WTC11 (cell line): ENCODE data around the gene G2E3. TPM values are rescaled to one million over a fixed set of nuclear protein-coding genes. Genes with fewer than 3 reads are reported as not detected.

Experiments used
- ATAC-seq: fragments of 200-7000 bp; cut with Tn5 transposase; 2 replicates; pipeline ENCODE4 v1.10.0; 2021; ENCODE audit warnings: mild to moderate bottlenecking, moderate library complexity
- CTCF ChIA-PET: fragments of 300-600 bp; sonication (Branson Sonifier 250); formaldehyde crosslinking; loops from one replicate; lab custom pipeline; 2021; ENCODE audit warnings: antibody characterized with exemption; lab: Charles Lee
- POLR2A ChIA-PET: fragments of 350-600 bp; sonication (Branson Sonifier 250); formaldehyde crosslinking; loops from one replicate; lab custom pipeline; 2021; ENCODE audit warnings: antibody characterized with exemption; lab: Charles Lee
- DNase-seq: peaks from one replicate; pipeline ENCODE4 v3.0.0; 2021; ENCODE audit warnings: low spot score
- H3K27ac Mint-ChIP-seq: 2 replicates; pipeline ENCODE4 v1.8.0; 2021; ENCODE audit warnings: mixed read lengths
- H3K27me3 Mint-ChIP-seq: 2 replicates; pipeline ENCODE4 v1.8.0; 2021; ENCODE audit warnings: low read depth, mild to moderate bottlenecking, moderate library complexity, mixed read lengths
- H3K36me3 Mint-ChIP-seq: 2 replicates; pipeline ENCODE4 v1.8.0; 2021; ENCODE audit warnings: mixed read lengths
- H3K4me1 Mint-ChIP-seq: 2 replicates; pipeline ENCODE4 v1.8.0; 2022; ENCODE audit warnings: mixed read lengths
- H3K4me3 Mint-ChIP-seq: 2 replicates; pipeline ENCODE4 v1.8.0; 2021; ENCODE audit warnings: mild to moderate bottlenecking, moderate library complexity, mixed read lengths
- H3K9me3 Mint-ChIP-seq: 2 replicates; pipeline ENCODE4 v1.8.0; 2021; ENCODE audit warnings: mixed read lengths
- FOXK1 ChIP-seq: sonication (generic); formaldehyde crosslinking; IDR thresholded peaks from 2 replicates; pipeline ENCODE4 v1.8.0; 2022; ENCODE audit warnings: mild to moderate bottlenecking, moderate library complexity, missing genetic modification reagents
- MXD4 ChIP-seq: fragments of 250-450 bp; sonication (Bioruptor Pico); IDR thresholded peaks from 2 replicates; pipeline ENCODE4 v1.8.0; 2021; ENCODE audit warnings: mild to moderate bottlenecking, moderate library complexity, borderline replicate concordance
- NFE2L1 ChIP-seq: sonication (generic); formaldehyde crosslinking; IDR thresholded peaks from 2 replicates; pipeline ENCODE4 v1.8.1; 2023; ENCODE audit warnings: missing genetic modification reagents
- RORB ChIP-seq: fragments of 250-450 bp; sonication (Bioruptor Pico); IDR thresholded peaks from 2 replicates; pipeline ENCODE4 v1.9.0; 2021; ENCODE audit warnings: mild to moderate bottlenecking
- TP53 ChIP-seq: sonication (generic); formaldehyde crosslinking; IDR thresholded peaks from 2 replicates; pipeline ENCODE4 v1.8.1; 2023; ENCODE audit warnings: mild to moderate bottlenecking, missing genetic modification reagents
- ZNF121 ChIP-seq: sonication (generic); formaldehyde crosslinking; IDR thresholded peaks from 2 replicates; pipeline ENCODE4 v1.8.0; 2023; ENCODE audit warnings: missing genetic modification reagents
- ZNF219 ChIP-seq: sonication (generic); formaldehyde crosslinking; IDR thresholded peaks from 2 replicates; pipeline ENCODE4 v1.8.0; 2023; ENCODE audit warnings: missing genetic modification reagents, mild to moderate bottlenecking, borderline replicate concordance
- total RNA-seq: library from RNA; stranded (reverse); gene quantifications from 3 replicates; pipeline ENCODE4 v1.2.3, GENCODE V29; 2021
- TF ChIP-seq, protein P1 (sequence below): sonication (generic); formaldehyde crosslinking; conservative IDR thresholded peaks from 2 replicates; pipeline ENCODE4 v1.8.1; 2023; ENCODE audit warnings: mild to moderate bottlenecking, low read depth, missing genetic modification reagents, moderate library complexity
- TF ChIP-seq, protein P2 (sequence below): sonication (generic); formaldehyde crosslinking; IDR thresholded peaks from 2 replicates; pipeline ENCODE4 v1.8.0; 2023; ENCODE audit warnings: missing genetic modification reagents, mild to moderate bottlenecking, borderline replicate concordance
- TF ChIP-seq, protein P3 (sequence below): sonication (generic); formaldehyde crosslinking; IDR thresholded peaks from 2 replicates; pipeline ENCODE4 v1.8.1; 2023; ENCODE audit warnings: mild to moderate bottlenecking, missing genetic modification reagents, moderate library complexity
- TF ChIP-seq, protein P4 (sequence below): sonication (generic); formaldehyde crosslinking; IDR thresholded peaks from 2 replicates; pipeline ENCODE4 v1.8.0; 2023; ENCODE audit warnings: missing genetic modification reagents
- TF ChIP-seq, protein P5 (sequence below): sonication (generic); formaldehyde crosslinking; IDR thresholded peaks from 2 replicates; pipeline ENCODE4 v1.8.1; 2023; ENCODE audit warnings: mild to moderate bottlenecking, missing genetic modification reagents, moderate library complexity
- TF ChIP-seq, protein P6 (sequence below): sonication (generic); formaldehyde crosslinking; IDR thresholded peaks from 2 replicates; pipeline ENCODE4 v1.8.0; 2022; ENCODE audit warnings: mild to moderate bottlenecking, missing genetic modification reagents
- TF ChIP-seq, protein P7 (sequence below): fragments of 250-450 bp; sonication (Bioruptor Pico); IDR thresholded peaks from 2 replicates; pipeline ENCODE4 v1.9.0; 2021; ENCODE audit warnings: moderate library complexity, mild to moderate bottlenecking, inconsistent platforms, borderline replicate concordance

Gene G2E3
- total RNA-seq, 1 experiment from 2014 or later, result 66.2 TPM

DNA sequence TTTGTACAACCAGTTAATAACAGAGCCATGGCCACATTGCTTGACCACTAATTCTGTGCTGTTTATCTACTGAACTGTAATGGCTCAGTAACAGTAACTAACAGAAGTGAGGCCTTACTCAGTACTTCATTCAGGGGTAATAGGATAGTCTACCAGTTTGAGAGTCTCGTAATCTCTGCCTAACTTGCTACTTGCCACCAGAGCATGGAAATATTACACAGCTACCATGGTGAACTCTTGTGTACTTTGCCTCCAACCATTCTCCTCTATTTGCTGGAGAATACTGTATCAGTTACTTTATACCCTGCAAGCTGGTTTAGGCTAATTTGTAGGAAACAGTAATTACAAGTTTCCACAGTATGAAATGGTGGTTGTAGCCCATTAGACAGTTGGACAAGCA, 73.8 kb downstream of the G2E3 start (continued):
- TF ChIP-seq, protein P1, sequence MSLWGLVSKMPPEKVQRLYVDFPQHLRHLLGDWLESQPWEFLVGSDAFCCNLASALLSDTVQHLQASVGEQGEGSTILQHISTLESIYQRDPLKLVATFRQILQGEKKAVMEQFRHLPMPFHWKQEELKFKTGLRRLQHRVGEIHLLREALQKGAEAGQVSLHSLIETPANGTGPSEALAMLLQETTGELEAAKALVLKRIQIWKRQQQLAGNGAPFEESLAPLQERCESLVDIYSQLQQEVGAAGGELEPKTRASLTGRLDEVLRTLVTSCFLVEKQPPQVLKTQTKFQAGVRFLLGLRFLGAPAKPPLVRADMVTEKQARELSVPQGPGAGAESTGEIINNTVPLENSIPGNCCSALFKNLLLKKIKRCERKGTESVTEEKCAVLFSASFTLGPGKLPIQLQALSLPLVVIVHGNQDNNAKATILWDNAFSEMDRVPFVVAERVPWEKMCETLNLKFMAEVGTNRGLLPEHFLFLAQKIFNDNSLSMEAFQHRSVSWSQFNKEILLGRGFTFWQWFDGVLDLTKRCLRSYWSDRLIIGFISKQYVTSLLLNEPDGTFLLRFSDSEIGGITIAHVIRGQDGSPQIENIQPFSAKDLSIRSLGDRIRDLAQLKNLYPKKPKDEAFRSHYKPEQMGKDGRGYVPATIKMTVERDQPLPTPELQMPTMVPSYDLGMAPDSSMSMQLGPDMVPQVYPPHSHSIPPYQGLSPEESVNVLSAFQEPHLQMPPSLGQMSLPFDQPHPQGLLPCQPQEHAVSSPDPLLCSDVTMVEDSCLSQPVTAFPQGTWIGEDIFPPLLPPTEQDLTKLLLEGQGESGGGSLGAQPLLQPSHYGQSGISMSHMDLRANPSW (CRISPR knock-in tag), result no peak
- TF ChIP-seq, protein P2, sequence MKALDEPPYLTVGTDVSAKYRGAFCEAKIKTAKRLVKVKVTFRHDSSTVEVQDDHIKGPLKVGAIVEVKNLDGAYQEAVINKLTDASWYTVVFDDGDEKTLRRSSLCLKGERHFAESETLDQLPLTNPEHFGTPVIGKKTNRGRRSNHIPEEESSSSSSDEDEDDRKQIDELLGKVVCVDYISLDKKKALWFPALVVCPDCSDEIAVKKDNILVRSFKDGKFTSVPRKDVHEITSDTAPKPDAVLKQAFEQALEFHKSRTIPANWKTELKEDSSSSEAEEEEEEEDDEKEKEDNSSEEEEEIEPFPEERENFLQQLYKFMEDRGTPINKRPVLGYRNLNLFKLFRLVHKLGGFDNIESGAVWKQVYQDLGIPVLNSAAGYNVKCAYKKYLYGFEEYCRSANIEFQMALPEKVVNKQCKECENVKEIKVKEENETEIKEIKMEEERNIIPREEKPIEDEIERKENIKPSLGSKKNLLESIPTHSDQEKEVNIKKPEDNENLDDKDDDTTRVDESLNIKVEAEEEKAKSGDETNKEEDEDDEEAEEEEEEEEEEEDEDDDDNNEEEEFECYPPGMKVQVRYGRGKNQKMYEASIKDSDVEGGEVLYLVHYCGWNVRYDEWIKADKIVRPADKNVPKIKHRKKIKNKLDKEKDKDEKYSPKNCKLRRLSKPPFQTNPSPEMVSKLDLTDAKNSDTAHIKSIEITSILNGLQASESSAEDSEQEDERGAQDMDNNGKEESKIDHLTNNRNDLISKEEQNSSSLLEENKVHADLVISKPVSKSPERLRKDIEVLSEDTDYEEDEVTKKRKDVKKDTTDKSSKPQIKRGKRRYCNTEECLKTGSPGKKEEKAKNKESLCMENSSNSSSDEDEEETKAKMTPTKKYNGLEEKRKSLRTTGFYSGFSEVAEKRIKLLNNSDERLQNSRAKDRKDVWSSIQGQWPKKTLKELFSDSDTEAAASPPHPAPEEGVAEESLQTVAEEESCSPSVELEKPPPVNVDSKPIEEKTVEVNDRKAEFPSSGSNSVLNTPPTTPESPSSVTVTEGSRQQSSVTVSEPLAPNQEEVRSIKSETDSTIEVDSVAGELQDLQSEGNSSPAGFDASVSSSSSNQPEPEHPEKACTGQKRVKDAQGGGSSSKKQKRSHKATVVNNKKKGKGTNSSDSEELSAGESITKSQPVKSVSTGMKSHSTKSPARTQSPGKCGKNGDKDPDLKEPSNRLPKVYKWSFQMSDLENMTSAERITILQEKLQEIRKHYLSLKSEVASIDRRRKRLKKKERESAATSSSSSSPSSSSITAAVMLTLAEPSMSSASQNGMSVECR (CRISPR knock-in tag), result no peak
- TF ChIP-seq, protein P3, sequence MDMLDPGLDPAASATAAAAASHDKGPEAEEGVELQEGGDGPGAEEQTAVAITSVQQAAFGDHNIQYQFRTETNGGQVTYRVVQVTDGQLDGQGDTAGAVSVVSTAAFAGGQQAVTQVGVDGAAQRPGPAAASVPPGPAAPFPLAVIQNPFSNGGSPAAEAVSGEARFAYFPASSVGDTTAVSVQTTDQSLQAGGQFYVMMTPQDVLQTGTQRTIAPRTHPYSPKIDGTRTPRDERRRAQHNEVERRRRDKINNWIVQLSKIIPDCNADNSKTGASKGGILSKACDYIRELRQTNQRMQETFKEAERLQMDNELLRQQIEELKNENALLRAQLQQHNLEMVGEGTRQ (CRISPR knock-in tag), result no peak
- TF ChIP-seq, protein P4, sequence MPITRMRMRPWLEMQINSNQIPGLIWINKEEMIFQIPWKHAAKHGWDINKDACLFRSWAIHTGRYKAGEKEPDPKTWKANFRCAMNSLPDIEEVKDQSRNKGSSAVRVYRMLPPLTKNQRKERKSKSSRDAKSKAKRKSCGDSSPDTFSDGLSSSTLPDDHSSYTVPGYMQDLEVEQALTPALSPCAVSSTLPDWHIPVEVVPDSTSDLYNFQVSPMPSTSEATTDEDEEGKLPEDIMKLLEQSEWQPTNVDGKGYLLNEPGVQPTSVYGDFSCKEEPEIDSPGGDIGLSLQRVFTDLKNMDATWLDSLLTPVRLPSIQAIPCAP (CRISPR knock-in tag), result no peak

DNA sequence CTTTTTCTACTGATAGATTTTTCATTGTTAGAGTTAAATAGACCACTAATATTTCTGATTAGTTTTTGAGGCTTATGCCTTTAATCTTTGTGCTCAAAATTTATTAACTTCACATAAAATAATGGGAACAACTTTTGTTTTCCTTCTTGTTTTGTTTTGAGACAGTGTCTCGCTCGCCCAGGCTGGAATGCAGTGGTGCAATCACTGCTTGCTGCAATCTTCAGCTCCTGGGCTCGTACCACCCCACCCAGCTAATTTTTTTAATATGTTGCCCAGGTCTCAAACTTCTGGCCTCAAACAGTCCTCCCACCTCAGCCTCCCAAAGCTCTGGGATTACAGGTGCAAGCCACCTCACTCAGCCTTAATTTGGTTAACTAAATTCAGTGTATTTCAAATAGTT, 80.0 kb downstream of the G2E3 start:
- H3K27me3 Mint-ChIP-seq, result no peaks in the 10 kb centered on the region
- no peaks in the 10 kb centered on the region for H3K4me1 Mint-ChIP-seq
- TF ChIP-seq ZNF219 (CRISPR knock-in tag) (no peak), RORB (CRISPR knock-in tag) (no peak), TP53 (CRISPR knock-in tag) (no peak), NFE2L1 (no peak), ZNF121 (no peak), MXD4 (CRISPR knock-in tag) (no peak), FOXK1 (CRISPR knock-in tag) (no peak)
- TF ChIP-seq, protein P4 (CRISPR knock-in tag), result no peak
- TF ChIP-seq, protein P5, sequence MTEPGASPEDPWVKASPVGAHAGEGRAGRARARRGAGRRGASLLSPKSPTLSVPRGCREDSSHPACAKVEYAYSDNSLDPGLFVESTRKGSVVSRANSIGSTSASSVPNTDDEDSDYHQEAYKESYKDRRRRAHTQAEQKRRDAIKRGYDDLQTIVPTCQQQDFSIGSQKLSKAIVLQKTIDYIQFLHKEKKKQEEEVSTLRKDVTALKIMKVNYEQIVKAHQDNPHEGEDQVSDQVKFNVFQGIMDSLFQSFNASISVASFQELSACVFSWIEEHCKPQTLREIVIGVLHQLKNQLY, result no peak
- TF ChIP-seq, protein P6, sequence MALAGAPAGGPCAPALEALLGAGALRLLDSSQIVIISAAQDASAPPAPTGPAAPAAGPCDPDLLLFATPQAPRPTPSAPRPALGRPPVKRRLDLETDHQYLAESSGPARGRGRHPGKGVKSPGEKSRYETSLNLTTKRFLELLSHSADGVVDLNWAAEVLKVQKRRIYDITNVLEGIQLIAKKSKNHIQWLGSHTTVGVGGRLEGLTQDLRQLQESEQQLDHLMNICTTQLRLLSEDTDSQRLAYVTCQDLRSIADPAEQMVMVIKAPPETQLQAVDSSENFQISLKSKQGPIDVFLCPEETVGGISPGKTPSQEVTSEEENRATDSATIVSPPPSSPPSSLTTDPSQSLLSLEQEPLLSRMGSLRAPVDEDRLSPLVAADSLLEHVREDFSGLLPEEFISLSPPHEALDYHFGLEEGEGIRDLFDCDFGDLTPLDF (CRISPR knock-in tag), result no peak
- TF ChIP-seq, protein P7, sequence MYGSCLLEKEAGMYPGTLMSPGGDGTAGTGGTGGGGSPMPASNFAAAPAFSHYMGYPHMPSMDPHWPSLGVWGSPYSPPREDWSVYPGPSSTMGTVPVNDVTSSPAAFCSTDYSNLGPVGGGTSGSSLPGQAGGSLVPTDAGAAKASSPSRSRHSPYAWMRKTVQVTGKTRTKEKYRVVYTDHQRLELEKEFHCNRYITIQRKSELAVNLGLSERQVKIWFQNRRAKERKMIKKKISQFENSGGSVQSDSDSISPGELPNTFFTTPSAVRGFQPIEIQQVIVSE (CRISPR knock-in tag), result no peak
- TF ChIP-seq, all 79 proteins: peak for 0
- CTCF ChIA-PET, result no interaction called here
- Mint-ChIP-seq H3K9me3 (peaks cover 2% of the 10 kb centered on the region), H3K36me3 (peaks cover 48% of the 10 kb centered on the region), H3K27ac (no peak overlapping the region), H3K4me3 (no peak overlapping the region)
- DNase-seq, result no peak
- POLR2A ChIA-PET, result no interaction called here
- ATAC-seq, result no peak
